KG1 (cell line): ENCODE data around the gene RRP15.

Experiments used
- DNase-seq: peaks from one replicate; lab custom pipeline; 2025; lab: John Stamatoyannopoulos, UW

RRP15 gene, protein sequence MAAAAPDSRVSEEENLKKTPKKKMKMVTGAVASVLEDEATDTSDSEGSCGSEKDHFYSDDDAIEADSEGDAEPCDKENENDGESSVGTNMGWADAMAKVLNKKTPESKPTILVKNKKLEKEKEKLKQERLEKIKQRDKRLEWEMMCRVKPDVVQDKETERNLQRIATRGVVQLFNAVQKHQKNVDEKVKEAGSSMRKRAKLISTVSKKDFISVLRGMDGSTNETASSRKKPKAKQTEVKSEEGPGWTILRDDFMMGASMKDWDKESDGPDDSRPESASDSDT

DNA sequence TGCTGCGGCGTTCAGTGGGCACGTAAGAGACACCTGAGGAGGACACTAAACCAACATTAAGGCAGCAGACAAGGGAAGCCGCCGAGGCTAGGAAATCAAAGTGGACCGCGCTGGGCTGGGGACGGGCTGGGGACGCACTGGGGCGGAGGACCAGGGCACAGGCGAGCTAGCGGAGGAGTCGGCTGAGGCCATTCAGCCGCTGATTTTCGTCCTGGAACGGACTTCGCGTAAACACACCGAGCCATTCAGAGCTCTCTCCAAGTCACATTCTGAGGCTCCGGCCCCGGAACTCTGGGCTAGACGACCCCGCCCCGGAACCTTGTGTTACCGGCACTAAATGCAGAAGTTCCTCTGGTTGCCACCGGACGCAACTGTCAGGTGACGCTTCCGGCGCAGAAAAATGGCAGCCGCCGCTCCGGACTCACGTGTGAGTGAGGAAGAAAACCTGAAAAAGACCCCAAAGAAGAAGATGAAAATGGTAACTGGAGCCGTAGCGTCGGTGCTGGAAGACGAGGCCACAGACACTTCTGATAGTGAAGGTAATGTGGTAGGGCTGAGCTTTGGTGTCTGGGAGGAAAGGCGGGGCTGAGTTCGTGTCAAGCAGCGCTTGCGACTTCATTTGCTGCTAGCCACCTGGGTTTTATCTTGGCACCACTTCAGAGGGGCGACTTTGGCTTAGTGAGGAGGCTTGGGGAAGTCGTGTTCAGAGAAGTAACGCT, at the start of gene RRP15:
RRP15 (plus strand) TSS at position 377 of the 719 bp plus-strand sequence; CDS start at position 401, 24 bp downstream.
- DNase-seq = peak; percentile 82

DNA sequence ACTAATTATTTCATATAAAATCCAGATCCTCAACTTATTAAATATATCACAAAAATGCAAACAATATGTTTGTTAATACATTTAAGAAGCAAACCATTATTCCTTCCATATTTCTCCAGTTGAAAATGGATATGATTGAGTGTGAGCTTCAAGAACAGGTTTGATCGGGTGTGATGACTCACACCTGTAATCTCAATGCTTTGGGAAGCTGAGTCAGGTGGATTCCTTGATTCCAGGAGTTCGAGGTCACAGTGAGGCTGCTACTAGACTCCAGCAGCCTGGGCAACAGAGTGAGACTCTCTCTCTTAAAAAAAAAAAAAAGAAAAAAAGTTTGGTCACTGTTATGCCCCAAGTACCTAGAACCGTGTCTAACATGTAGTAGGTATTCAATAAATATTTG, 42.9 kb upstream of the RRP15 start:
- DNase-seq = no peak

DNA sequence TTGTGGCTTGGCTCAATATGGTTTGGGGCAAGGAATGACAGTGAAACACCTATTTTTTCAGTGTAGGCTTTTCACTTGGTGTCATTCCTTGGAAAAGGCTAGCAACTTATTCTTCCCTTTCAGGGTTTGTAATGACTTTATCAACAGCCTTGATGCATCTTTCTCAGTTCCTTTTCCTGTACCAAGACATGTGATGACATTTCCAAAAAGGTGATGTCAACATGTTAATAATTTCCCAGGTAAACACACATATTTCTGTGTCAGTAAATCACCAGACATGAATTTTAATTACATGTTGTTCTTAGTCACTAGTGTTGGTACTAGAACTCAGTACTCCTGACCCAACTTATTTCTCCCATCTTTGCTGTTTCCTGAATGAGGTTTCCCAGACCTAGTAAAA, 37.8 kb upstream of the RRP15 start:
- DNase-seq = no peak

DNA sequence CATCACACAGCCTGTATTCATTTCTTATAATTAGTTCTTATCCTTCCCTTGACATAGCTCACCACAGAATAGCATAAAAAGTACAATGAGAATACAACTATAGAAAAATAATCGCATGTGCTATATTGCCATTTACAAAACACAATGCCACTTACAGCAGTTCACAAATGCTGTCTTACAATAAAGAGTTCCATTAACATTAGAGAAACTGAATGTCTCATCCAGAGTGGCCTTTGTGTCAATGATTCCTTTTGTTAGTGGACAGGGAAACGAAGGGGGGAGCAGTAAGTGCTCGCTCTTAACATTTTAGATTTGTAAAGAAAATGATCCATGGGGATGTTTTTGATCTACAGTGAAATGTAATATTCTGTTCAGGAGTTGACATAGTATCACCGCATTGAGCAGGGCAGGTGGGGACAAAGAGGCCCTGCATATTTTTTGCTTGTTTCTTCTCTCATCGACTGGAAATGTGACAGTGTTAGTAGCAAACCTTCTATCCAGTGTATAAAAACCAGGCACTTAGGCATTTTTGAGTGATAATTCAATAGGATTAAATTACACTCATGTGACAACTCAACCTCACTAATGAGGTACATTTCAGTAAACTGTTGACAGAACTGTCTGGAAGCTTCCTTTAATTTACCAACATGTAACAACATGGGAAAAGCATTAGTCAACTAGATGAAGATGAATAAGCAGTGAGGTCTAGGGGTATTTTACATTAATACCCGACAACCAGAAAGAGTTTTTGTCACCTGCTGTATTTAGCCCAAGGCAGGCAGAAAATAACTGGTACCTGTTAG, 35.6 kb upstream of the RRP15 start:
- no peak for DNase-seq

DNA sequence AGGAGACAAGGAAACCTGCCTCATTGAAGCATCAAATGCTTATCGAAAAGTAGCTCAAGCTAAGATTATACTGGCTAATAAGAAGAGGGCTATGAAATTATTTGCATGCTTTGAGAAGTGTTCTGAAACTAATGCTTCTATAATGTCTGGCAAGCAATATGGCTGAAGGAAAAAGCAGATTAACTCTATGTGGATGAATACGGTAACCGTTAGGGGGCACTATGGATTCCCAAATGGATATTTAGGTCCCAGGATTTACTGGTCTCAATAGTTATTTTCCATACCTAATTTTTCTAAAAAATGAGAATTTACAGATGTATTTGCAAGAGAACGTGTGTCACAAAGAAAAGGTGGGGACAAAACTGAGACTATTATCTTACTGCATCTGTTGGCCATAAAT, 34.6 kb upstream of the RRP15 start:
- DNase-seq = no peak

DNA sequence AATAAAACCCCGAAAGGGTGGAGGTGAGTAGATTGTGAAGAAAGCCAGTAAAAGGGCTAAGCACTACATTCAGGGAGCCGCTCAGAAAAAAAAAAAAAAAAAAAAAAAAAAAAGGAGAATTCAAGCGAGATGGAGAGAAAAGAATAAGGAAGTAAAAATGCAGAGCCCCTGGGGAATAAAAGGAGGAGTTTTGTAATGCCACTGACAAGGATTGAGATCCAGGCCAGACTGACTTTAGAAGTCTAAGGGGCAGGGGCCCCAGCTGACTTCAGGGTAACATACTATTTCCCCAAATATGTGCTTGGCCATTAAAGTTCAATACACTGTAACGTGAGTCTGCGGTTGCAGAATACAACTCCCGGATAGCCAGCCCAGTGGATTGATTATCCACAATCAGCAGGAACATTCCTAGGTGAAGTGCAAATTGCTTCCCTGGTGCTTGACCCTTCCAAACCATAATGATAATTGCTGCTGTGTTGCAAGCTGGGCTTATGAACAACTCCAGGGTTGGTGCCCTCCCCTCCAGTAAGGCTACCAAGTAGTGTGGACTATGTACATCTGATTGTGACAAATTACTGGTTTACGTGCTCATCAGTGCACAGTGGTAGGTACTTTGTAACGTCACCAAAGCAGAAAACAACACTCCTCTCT, 30.7 kb upstream of the RRP15 start:
- DNase-seq = no peak

DNA sequence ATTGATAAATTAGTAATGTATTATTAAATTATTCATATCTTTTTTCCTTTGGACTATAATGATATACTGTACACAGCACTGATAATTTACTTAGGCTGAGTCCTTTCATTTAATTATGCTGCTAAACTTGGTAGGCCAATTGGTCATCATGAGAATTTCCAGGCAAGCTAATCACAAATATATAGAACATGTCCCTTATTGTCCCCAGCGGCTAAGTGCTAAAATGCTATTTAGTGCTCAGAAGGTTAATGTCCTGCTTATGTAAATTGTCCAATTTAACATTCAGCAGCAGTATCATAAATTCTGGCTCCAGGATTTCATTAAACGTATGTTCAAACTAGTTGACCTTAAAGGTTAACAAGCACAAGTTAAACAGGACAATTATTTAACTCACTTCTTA, 30.0 kb upstream of the RRP15 start:
- no peak for DNase-seq

DNA sequence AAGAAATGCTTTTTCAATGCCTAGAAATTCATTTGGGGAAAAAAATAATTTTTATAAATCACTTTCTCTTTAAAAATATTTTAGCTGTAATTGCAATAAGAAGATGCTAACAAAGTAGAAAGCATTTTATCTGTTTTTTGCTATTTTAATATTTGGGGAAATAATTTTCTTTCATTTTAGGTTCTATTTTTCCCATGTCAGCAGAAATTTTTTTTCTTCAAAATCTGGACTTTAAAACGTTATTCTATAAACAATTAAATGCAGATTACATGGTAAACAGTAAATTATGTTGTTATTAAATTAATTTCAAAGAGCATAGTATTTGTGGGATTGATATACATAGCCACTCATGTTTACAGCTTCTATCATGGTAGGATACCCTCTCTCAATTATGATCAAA, 27.7 kb upstream of the RRP15 start:
- DNase-seq = no peak

DNA sequence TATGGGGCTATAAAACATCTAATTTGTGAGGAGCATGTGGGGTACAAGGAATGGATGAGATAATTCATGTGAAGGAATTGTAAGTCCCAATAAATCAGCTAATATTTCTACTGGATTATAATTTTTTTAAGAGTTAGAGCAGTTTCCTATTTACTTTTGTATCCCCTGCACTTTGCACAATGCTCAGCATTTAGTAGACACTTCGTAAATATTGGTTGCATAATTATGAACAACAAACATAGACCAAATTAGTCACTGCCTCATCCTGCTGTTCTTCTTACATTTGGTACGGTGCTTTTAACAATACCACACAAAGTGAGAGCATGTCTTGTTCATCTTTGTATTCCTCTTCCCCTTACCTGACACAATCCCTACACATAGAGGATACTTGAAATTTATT, 27.1 kb upstream of the RRP15 start:
- DNase-seq = no peak

DNA sequence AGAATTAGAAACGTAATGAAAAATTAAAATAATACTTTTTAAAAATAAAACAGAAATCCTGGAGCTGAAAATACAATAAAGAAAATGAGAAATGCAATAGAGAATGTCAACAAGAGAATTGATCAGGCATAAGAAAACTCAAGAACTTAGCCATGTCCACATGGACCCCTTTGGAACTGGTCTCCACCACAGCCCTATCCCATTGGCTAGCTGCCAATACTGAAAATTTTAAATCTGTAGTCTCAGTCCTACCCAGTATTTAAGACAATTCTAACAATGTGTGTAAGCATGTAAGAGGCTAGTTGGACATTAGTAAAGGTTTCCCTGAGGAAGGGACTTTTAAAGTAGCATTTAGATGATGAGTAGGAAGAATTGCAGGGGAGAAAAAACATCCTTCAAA, 25.8 kb upstream of the RRP15 start:
- no peak for DNase-seq

DNA sequence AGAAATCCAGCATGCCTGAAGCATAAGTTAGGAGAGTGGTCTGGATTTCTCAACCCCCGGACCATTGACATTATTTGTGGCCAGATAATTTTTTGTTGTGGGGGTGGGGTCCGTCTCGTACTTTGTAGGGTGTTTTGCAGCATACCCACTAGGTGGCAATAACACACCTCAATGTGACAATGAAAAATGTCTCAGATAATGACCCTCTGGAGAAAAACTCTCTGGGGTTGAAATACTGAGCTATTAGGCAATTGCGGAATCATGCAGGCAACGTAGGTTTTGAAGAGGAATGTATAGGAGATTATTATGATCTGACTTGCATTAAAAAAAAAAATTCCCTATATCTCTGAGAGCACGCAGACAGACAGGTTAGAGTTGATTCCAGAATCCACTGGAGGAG, 25.3 kb upstream of the RRP15 start:
- DNase-seq = no peak

DNA sequence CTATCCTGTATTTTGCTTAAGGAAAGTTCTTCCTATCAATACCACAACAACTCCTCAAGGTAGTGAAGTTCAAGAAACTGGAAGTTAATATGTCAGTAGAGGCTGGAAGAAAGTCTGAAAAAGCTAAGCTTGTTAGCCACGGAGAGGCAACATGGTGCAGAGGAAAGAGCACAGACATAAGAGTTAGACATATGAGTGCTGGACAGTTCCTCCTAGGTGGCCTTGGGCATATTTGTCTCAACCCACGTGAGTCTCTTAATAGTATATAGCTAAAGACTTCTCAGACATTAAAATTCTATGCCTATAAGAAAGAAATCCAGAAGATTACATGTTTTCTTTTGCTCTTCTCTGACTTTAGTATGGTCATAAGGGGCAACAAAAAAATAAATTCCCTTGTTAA, 22.8 kb upstream of the RRP15 start:
- DNase-seq = no peak

DNA sequence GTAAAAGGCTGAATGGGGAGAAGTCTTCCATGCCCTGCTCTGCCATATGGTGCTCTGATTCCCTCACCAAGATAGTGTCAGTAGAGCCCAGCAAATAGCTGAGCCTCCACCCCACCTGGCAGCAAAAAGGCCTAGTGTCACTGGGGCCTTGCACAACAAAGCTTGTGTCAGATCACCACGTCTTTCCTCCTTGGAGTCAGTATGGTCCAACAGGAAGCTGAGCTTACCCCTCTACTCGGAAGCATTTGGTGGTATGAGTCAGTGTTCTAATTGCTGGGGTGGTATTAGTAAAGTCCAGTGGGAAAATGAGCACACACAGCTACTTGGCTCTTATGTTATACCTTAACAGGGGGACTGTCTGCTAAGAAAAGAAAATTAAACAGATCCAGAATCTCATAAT, 18.7 kb upstream of the RRP15 start:
- no peak for DNase-seq

DNA sequence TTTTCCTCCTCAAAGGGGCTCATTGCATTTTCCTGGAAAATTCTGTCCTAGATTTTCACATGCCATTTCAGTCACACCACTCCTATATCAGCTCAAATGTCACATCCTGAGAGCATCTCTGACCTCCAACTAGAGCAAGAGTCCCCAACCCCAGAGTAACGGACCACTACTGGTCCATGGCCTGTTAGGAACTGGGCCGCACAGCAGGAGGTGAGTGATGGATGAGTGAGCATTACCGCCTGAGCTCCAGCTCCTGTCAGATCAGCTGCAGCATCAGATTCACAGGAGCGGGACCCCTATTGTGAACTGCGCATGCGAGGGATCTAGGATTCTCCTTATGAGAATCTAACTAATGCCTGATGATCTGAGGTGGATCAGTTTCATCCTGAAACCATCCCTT, 12.7 kb upstream of the RRP15 start:
- DNase-seq = no peak

DNA sequence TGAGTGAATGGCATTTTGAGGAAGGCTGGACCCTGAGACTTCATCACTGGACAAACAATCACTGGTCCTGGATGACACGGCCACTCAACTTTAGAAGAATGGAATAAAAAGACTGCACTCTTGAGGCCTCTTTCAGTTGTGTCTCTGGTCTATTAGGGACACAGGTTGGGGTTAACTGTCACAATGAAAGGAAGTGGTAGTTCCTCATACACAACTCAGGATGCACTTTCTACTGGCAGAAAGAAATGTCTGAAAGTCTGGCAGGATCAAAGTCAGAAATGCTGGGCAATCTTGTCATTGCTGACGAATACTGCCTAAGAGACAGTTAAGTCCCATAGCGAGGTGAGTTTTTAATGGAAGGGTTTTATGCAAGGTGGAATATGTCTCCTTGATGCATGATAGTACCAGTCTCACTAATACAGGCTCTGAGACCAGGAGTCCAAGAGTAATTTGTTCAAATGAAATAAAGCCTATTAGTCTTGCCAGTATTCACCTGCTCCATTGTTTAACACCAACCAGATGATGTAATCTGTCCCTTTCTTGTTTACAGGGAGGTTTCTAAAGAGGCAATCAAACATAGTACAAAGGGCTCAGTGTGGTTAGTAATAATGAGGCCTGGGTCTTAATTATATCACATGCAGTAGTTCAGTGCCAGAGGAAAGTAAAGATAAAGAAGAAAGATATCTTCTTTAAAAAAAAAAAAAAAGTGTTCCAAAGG, 11.2 kb upstream of the RRP15 start:
- no peak for DNase-seq

DNA sequence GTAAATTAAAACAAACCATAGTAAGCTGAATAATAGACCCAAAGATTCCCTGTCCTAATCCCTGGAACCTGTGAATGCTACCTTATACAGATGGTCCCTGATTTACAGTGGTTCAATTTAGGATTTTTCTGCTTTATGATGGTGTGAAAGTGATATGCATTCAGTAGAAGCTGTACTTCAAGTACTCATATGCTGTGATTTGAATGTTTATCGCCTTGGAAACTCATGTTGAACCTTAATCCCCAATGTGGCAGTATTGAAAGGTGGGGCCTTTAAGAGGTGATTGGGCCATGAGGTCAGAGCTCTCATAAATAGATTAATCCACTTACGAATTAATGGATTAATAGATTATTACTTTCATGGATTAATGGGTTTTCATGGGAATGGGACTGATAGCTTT, 10.6 kb upstream of the RRP15 start:
- no peak for DNase-seq

DNA sequence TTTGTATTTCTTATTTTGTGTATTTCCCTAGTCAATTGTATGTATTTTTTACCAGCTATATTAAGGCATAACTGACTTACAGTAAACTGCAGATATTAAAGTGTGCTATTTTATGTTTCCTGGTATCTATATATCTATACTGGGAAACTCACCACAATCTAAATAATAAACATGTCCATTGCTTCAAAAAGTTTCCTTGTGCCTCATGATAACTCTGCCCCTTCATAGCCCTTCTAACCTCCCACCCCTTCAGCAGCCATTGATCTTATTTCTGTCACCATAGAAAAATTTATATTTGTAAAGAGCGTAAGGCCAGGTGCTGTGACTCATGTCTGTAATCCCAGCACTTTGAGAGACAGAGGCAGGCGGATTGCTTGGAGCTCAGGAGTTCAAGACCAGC, 9.3 kb upstream of the RRP15 start:
- DNase-seq = no peak

DNA sequence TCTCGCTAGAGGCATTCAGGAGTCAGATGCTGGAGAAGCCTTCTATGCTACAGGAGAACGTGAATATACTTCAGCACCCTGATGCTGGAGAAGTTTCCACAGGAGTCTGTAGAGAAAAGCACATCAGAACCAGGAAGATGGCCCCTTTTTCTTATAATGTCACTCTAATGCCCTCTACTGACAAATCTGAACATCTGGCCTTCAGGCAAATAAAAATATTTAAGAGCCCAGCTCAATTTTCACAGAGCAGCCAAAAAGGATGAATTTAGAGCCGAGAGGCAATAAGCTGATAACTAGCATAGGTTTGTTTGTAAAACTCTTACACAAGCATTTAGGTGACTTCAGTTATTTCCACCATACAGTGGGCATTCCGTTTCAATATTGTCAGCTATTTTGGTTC, 3.8 kb upstream of the RRP15 start:
- no peak for DNase-seq

DNA sequence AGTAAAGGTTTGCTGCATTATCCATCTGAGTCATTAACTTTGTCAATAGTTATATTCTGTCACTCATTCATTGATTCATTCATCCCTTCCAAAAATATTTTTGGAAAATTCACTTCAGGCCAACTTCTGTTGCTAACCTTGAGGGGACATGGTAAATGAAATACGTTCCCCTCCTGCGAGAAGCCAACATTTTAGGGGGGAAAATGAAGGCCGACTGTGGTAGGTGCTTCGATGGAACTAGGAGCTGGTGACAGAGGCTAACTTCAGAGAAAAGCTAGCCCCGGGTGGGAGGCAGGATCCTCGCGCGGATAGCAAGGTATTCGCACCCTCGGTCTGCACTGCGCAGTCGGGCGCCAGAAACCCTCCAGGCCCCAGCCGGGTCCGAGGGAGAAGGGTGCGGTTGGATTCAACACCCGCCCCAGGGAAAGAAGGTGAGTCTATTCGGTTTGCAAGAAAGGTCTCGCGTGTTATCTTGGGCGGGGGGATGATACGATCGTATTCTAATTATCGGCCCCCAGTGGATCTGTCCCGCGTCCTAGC, 646 bp upstream of the RRP15 start:
- no peak for DNase-seq

DNA sequence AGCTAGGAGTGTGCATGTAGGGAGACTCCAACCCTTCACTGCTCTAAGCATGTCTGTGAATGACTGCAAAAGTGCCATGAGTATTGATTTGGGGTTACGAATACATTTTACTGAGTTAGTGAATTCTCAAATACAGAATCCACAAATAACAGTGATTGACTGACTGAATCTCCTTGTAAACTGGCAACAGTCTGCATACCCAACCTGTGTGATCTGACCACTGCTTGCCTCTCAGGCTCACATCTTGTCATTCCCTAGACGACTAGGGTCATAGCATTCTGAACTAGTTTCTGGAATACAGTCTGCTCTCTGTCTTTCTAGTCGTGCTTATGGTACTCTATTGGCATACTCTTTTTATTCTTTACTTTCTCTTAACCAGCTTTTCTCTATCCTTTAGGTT, 7.4 kb downstream of the RRP15 start:
- no peak for DNase-seq

DNA sequence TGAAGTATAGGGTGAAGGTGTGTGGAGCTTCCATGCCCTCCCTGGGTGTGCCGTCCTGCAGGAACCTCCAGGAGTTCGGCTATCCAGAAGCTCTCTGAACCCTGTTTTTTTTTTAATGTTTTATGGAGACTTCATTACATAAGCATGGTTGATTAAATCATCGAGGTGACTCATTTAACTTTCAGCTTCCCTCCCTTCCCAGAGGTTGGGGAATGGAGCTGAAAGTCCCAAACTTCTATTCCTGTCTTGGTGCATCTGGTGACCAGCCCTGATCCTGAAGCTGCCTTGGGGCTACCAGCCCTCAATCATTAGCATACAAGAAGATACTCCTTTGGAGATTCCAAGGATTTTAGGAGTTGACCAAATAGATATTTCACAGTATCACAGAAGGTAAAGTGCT, 9.5 kb downstream of the RRP15 start:
- DNase-seq = no peak

DNA sequence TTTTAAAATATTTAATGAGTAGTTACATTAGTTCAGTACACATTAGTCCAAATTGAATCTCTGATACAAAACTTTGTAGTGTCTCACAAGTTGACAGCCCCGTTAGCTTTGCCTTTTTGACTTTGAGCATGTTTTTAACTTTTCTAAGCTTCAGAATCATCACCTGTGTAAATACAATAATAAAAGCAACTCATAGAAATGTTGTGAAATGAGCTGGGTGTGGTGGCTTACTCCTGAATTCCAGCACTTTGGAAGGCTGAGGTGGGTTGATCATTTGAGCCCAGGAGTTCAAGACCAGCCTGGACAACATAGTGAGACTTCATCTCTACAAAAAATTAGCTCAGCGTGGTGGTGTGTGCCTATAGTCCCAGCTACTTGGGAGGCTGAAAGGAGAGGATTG, 11.1 kb downstream of the RRP15 start:
- no peak for DNase-seq
